ENCODE data around the gene RPL38.

RPL38 gene

GRCh38 chr17:74219576-74220133, 16.2 kb downstream of the RPL38 start:
- no peak for TF ChIP-seq ZFX (IDR thresholded peaks at IDR 0.05; ENCODE audit: borderline replicate concordance)
- TF ChIP-seq CTCF (IDR thresholded peaks at IDR 0.05), result no peak
- no peak overlapping the region for H3K27ac ChIP-seq

- TF ChIP-seq ZFX (IDR thresholded peaks at IDR 0.05; ENCODE audit: borderline replicate concordance) (no peak), CTCF (IDR thresholded peaks at IDR 0.05) (no peak)
- no peak overlapping the region for H3K27ac ChIP-seq
Measured at GRCh38 chr17:74220219-74220618, 16.7 kb downstream of the RPL38 start.

GRCh38 chr17:74220946-74221818, 17.7 kb downstream of the RPL38 start:
- TF ChIP-seq CTCF (IDR thresholded peaks at IDR 0.05) (no peak), ZFX (IDR thresholded peaks at IDR 0.05; ENCODE audit: borderline replicate concordance) (no peak)
- H3K27ac ChIP-seq, result no peak overlapping the region

- H3K27ac ChIP-seq, result no peak overlapping the region
- TF ChIP-seq CTCF (IDR thresholded peaks at IDR 0.05), result no peak
- TF ChIP-seq ZFX (IDR thresholded peaks at IDR 0.05; ENCODE audit: borderline replicate concordance), result no peak
Measured at GRCh38 chr17:74222399-74222798, 18.9 kb downstream of the RPL38 start.

GRCh38 chr17:74223901-74224300, 20.4 kb downstream of the RPL38 start:
- TF ChIP-seq CTCF (IDR thresholded peaks at IDR 0.05) (no peak), ZFX (IDR thresholded peaks at IDR 0.05; ENCODE audit: borderline replicate concordance) (no peak)
- no peak overlapping the region for H3K27ac ChIP-seq

- H3K27ac ChIP-seq, result no peak overlapping the region
- no peak for TF ChIP-seq ZFX (IDR thresholded peaks at IDR 0.05; ENCODE audit: borderline replicate concordance)
- TF ChIP-seq CTCF (IDR thresholded peaks at IDR 0.05), result no peak
Measured at GRCh38 chr17:74224959-74225725, 21.7 kb downstream of the RPL38 start.

All from 22Rv1 (cell line).